H1 (cell line): ENCODE data around the gene PPEF2. TPM values are rescaled to one million over a fixed set of nuclear protein-coding genes. Genes with fewer than 3 reads are reported as not detected.

Source experiments
- CTCF ChIA-PET: fragments of 300-600 bp; sonication (Branson Sonifier 250); formaldehyde crosslinking; loops from one replicate; lab custom pipeline; 2021; ENCODE audit not compliant: partially characterized antibody; lab: Charles Lee
- POLR2A ChIA-PET: fragments of 300-600 bp; sonication (Branson Sonifier 250); formaldehyde crosslinking; loops from one replicate; lab custom pipeline; 2021; ENCODE audit warnings: inconsistent platforms; ENCODE audit not compliant: partially characterized antibody; lab: Charles Lee
- DNase-seq, 2 experiments: peaks; one replicate each; pipeline versions ENCODE4 v3.0.0 to v3.0.0-alpha.2; 2010 to 2022; ENCODE audit warnings: low spot score in 2 of 2, low read depth in 1 of 2, mixed read lengths in 1 of 2
- FAIRE-seq: peaks from 2 replicates; lab custom pipeline; 2011; peaks lifted over from hg19 to GRCh38; lab: Jason Lieb, UNC
- H2AFZ ChIP-seq: 2 replicates; pipeline ENCODE4 v1.8.1; 2012; ENCODE audit warnings: low read length, inconsistent platforms
- H2AK5ac ChIP-seq: 2 replicates; pipeline ENCODE4 v1.6.1; 2013; ENCODE audit warnings: low read depth, low read length
- H2BK120ac ChIP-seq: replicated peaks from 2 replicates; pipeline ENCODE3; 2013; ENCODE audit warnings: low read depth, low read length, inconsistent platforms
- H2BK12ac ChIP-seq: 2 replicates; pipeline ENCODE4 v1.6.1; 2013; ENCODE audit warnings: low read depth, low read length
- H2BK15ac ChIP-seq: 2 replicates; pipeline ENCODE4 v1.6.1; 2013; ENCODE audit warnings: low read length
- H2BK20ac ChIP-seq: 2 replicates; pipeline ENCODE4 v1.6.1; 2013; ENCODE audit warnings: low read length
- H2BK5ac ChIP-seq: 2 replicates; pipeline ENCODE4 v1.6.1; 2013; ENCODE audit warnings: low read depth, low read length
- H3K14ac ChIP-seq: 2 replicates; pipeline ENCODE4 v1.6.1; 2013; ENCODE audit warnings: inconsistent platforms; ENCODE audit not compliant: insufficient read length
- H3K18ac ChIP-seq: 2 replicates; pipeline ENCODE4 v1.6.1; 2013; ENCODE audit warnings: low read length; ENCODE audit errors: extremely low read depth
- H3K23ac ChIP-seq: 2 replicates; pipeline ENCODE4 v1.6.1; 2013; ENCODE audit warnings: inconsistent platforms; ENCODE audit not compliant: insufficient read length
- H3K23me2 ChIP-seq: 2 replicates; pipeline ENCODE4 v1.6.1; 2013; ENCODE audit warnings: low read depth, low read length
- H3K27ac ChIP-seq: 2 replicates; pipeline ENCODE4 v1.6.1; 2011; ENCODE audit warnings: low read depth, low read length, inconsistent platforms
- H3K27me3 ChIP-seq, 4 experiments: replicated peaks in 1 of 4; 1 replicate in 1 of 4; 2 replicates in 3 of 4; pipeline versions ENCODE4 v1.6.1 to v1.8.1; 2011 to 2013; ENCODE audit warnings: low read length in 3 of 4, mild to moderate bottlenecking in 3 of 4, inconsistent platforms in 2 of 4, mixed read lengths in 2 of 4, moderate library complexity in 1 of 4; ENCODE audit not compliant: control insufficient read depth in 3 of 4, insufficient read depth in 3 of 4; ENCODE audit errors: extremely low read depth in 1 of 4
- H3K36me3 ChIP-seq, 4 experiments: 2 replicates each; pipeline versions ENCODE4 v1.6.1 to v1.8.1; 2011 to 2013; ENCODE audit warnings: mild to moderate bottlenecking in 4 of 4, low read length in 3 of 4, moderate library complexity in 2 of 4, control low read depth in 1 of 4, inconsistent platforms in 1 of 4; ENCODE audit not compliant: insufficient read depth in 4 of 4, control insufficient read depth in 2 of 4
- H3K4ac ChIP-seq: replicated peaks from 2 replicates; pipeline ENCODE3; 2013; ENCODE audit warnings: low read length, low read depth, mixed read lengths, inconsistent platforms; ENCODE audit not compliant: insufficient read length
- H3K4me1 ChIP-seq, 4 experiments: replicated peaks in 1 of 4; 1 replicate in 1 of 4; 2 replicates in 3 of 4; pipeline versions ENCODE4 v1.6.1 to v1.8.1; 2011 to 2013; ENCODE audit warnings: low read length in 3 of 4, inconsistent platforms in 2 of 4, mixed read lengths in 1 of 4; ENCODE audit not compliant: insufficient read depth in 4 of 4, control insufficient read depth in 3 of 4
- H3K4me2 ChIP-seq, 2 experiments: 2 replicates each; pipeline versions ENCODE4 v1.6.1 to v1.8.1; 2011 to 2013; ENCODE audit warnings: low read depth in 2 of 2, low read length in 2 of 2, control low read depth in 1 of 2, inconsistent platforms in 1 of 2, mild to moderate bottlenecking in 1 of 2; ENCODE audit not compliant: insufficient read depth in 1 of 2
- H3K4me3 ChIP-seq, 4 experiments: fragments of 200-600, 300-600 bp in 1 of 4; sonication (generic), shearing (Covaris generic), sonication (Bioruptor Twin) in 1 of 4; 2 replicates each; pipeline versions ENCODE4 v1.5.1 to v1.8.1; 2011 to 2016; ENCODE audit warnings: low read length in 4 of 4, low read depth in 3 of 4, control low read depth in 2 of 4, inconsistent platforms in 2 of 4, mild to moderate bottlenecking in 2 of 4, mixed read lengths in 1 of 4, moderate library complexity in 1 of 4; ENCODE audit not compliant: insufficient read depth in 2 of 4; ENCODE audit errors: extremely low read depth in 1 of 4
- H3K56ac ChIP-seq: replicated peaks from 2 replicates; pipeline ENCODE3; 2013; ENCODE audit warnings: low read depth, mild to moderate bottlenecking, mixed read lengths, low read length, inconsistent platforms; ENCODE audit not compliant: insufficient read length
- H3K79me1 ChIP-seq: 2 replicates; pipeline ENCODE4 v1.6.1; 2013; ENCODE audit warnings: low read depth, low read length, control low read depth
- H3K79me2 ChIP-seq, 2 experiments: 2 replicates each; pipeline versions ENCODE4 v1.6.1 to v1.8.1; 2012 to 2013; ENCODE audit warnings: low read length in 2 of 2, mild to moderate bottlenecking in 2 of 2, inconsistent platforms in 1 of 2; ENCODE audit not compliant: insufficient read depth in 2 of 2, control insufficient read depth in 1 of 2
- H3K9ac ChIP-seq, 4 experiments: replicated peaks in 1 of 4; 1 replicate in 1 of 4; 2 replicates in 3 of 4; pipeline versions ENCODE4 v1.6.1 to v1.8.1; 2011 to 2013; ENCODE audit warnings: low read depth in 3 of 4, low read length in 3 of 4, control low read depth in 2 of 4, mild to moderate bottlenecking in 2 of 4, moderate library complexity in 2 of 4, inconsistent platforms in 1 of 4; ENCODE audit errors: extremely low read depth in 1 of 4
- H3K9me3 ChIP-seq, 2 experiments: 2 replicates each; pipeline versions ENCODE4 v1.6.1 to v1.8.1; 2012 to 2013; ENCODE audit warnings: mild to moderate bottlenecking in 2 of 2, moderate library complexity in 2 of 2, control low read depth in 1 of 2, inconsistent platforms in 1 of 2, low read depth in 1 of 2, low read length in 1 of 2, mixed read lengths in 1 of 2; ENCODE audit not compliant: insufficient read depth in 2 of 2
- H4K20me1 ChIP-seq, 2 experiments: replicated peaks in 1 of 2; 2 replicates each; pipeline versions ENCODE3 to v1.8.1; 2011 to 2013; ENCODE audit warnings: inconsistent platforms in 2 of 2, low read length in 2 of 2, mild to moderate bottlenecking in 1 of 2; ENCODE audit not compliant: insufficient read depth in 2 of 2, control insufficient read depth in 1 of 2
- H4K5ac ChIP-seq: 2 replicates; pipeline ENCODE4 v1.6.1; 2013; ENCODE audit warnings: low read length, low read depth, mixed read lengths, inconsistent platforms; ENCODE audit not compliant: insufficient read length
- H4K8ac ChIP-seq: 2 replicates; pipeline ENCODE4 v1.8.0; 2013; ENCODE audit warnings: mild to moderate bottlenecking, moderate library complexity, low read length, inconsistent platforms; ENCODE audit not compliant: insufficient read depth; ENCODE audit errors: extremely low read depth
- H4K91ac ChIP-seq: replicated peaks from 2 replicates; pipeline ENCODE3; 2013; ENCODE audit warnings: low read length, mixed read lengths, inconsistent platforms; ENCODE audit not compliant: insufficient read length
- BACH1 ChIP-seq: IDR thresholded peaks from 2 replicates; pipeline ENCODE4 v1.6.1; 2012; ENCODE audit warnings: low read length, improper control_type of control experiment
- CHD1 ChIP-seq: IDR thresholded peaks from 2 replicates; pipeline ENCODE4 v1.6.1; 2012; ENCODE audit warnings: low read depth, low read length, improper control_type of control experiment
- E2F6 ChIP-seq: IDR thresholded peaks from 2 replicates; pipeline ENCODE4 v1.6.1; 2012; ENCODE audit warnings: inconsistent platforms
- HDAC6 ChIP-seq: IDR thresholded peaks from one replicate; pipeline ENCODE4 v1.7.1; 2012; ENCODE audit warnings: low read depth, mild to moderate bottlenecking, inconsistent platforms, low read length, moderate library complexity
- JUND ChIP-seq: IDR thresholded peaks from 2 replicates; pipeline ENCODE4 v1.6.1; 2011; ENCODE audit warnings: mild to moderate bottlenecking, improper control_type of control experiment, low read length
- KDM4A ChIP-seq: IDR thresholded peaks from one replicate; pipeline ENCODE4 v1.7.1; 2012; ENCODE audit warnings: low read depth, mild to moderate bottlenecking, moderate library complexity, low read length, inconsistent platforms; ENCODE audit not compliant: severe bottlenecking
- PHF8 ChIP-seq: fragments of 200-600 bp; sonication (generic); conservative IDR thresholded peaks from 2 replicates; pipeline ENCODE4 v1.7.1; 2012; ENCODE audit warnings: low read depth, mild to moderate bottlenecking, inconsistent platforms, low read length, moderate library complexity
- SAP30 ChIP-seq: fragments of 300-600 bp; sonication (generic); IDR thresholded peaks from 2 replicates; pipeline ENCODE4 v1.7.1; 2012; ENCODE audit warnings: low read length, moderate library complexity, mild to moderate bottlenecking, inconsistent platforms; ENCODE audit not compliant: insufficient read depth, insufficient replicate concordance
- SIN3A ChIP-seq, 2 experiments: IDR thresholded peaks in 1 of 2; conservative IDR thresholded peaks in 1 of 2; 2 replicates each; pipeline ENCODE4 v1.6.1; 2011 to 2012; ENCODE audit warnings: low read length in 2 of 2, improper control_type of control experiment in 1 of 2, low read depth in 1 of 2, mild to moderate bottlenecking in 1 of 2
- SRF ChIP-seq: IDR thresholded peaks from 2 replicates; pipeline ENCODE4 v1.6.1; 2011; ENCODE audit warnings: mild to moderate bottlenecking, low read depth, low read length, moderate library complexity
- ZNF274 ChIP-seq: IDR thresholded peaks from 2 replicates; pipeline ENCODE4 v1.7.0; 2012; ENCODE audit warnings: low read length, borderline replicate concordance; ENCODE audit errors: extremely low read depth
- WGBS, 2 experiments: shearing (Covaris generic) in 1 of 2; methylation state at CpG; one replicate each; pipeline versions ENCODE4 v1.1.6 to v1.1.7; 2013 to 2015; ENCODE audit warnings: low lambda C conversion rate in 2 of 2, mixed read lengths in 2 of 2, inconsistent platforms in 1 of 2, low coverage in 1 of 2, missing lambda C conversion rate in 1 of 2; ENCODE audit not compliant: insufficient replicate concordance in 2 of 2, insufficient coverage in 1 of 2, insufficient read length in 1 of 2; ENCODE audit errors: extremely low coverage in 1 of 2, missing lambda C conversion rate in 1 of 2; 5-methylcytosine and 5-hydroxymethylcytosine counted together
- polyA plus RNA-seq, 7 experiments: library from polyadenylated mRNA; depleted of rRNA in 3 of 7; stranded (reverse) in 5 of 7; unstranded in 2 of 7; fragments of >200 nt in 5 of 7; fragments of 200-250 nt in 2 of 7; gene quantifications; 1 replicate in 5 of 7; 2 replicates in 1 of 7; 4 replicates in 1 of 7; pipeline versions ENCODE4 v1.2.1 to v1.2.3, GENCODE V29; 2011 to 2013; ENCODE audit warnings: missing spikeins in 2 of 7, mixed read lengths in 2 of 7
- total RNA-seq: library from RNA; stranded (reverse); fragmentation: NEBNext Ultra II Directional; extraction: Animal tissue kit (Norgen Biotek cat#: 25700); gene quantifications from 2 replicates; pipeline ENCODE4 v1.2.1, GENCODE V29; 2021
- TF ChIP-seq, protein P1 (sequence below): IDR thresholded peaks from 2 replicates; pipeline ENCODE4 v1.6.1; 2011; ENCODE audit warnings: low read depth, mild to moderate bottlenecking, low read length; ENCODE audit not compliant: insufficient read depth

PPEF2 gene
- total and polyA plus RNA-seq, 2 of the 8 experiments (the other 6 are each of a cell fraction or from before 2014, with no cell fraction given): not detected

DNA sequence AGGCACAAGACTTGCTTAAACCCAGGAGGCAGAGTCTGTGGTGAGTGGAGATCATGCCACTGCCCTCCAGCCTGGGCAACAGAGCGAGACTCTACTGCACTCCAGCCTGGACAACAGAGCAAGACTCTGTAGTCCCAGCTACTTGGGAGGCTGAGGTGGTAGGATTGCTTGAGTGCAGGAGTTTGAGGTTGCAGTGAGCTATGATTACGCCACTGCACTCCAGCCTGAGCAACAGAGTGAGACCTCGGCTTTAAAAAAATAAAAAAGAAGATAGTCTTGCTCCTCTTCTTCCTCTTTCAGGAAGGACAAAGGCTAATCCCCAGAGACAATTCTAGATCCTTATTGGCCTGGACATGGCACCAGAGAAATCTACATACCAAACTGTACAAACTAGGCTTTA is 5.7 kb upstream of the PPEF2 start:
- Histone ChIP-seq H3K79me1 (no peaks in the 10 kb centered on the region), H3K9me3 (peaks cover 15 to 20% of the 10 kb centered on the region in 2 experiments), H3K9ac (no peak overlapping the region), H3K4me3 (no peak overlapping the region), H4K5ac (no peak overlapping the region), H2BK120ac (no peak overlapping the region), H4K20me1 (no peaks in the 10 kb centered on the region), H3K18ac (no peak overlapping the region), H3K27ac (no peak overlapping the region), H2BK5ac (0 out of 2 replicates have a peak overlapping the region, but pooled peaks have one; percentile 77), H3K23me2 (no peaks in the 10 kb centered on the region), H3K4me1 (peaks cover 0 to 4% (median 0%) of the 10 kb centered on the region in 4 experiments; a peak in 1 of 7 replicates), H3K27me3 (no peaks in the 10 kb centered on the region), H2BK15ac (no peak overlapping the region; the same call in 1 of the 2 replicates), H2AK5ac (no peak overlapping the region), H3K79me2 (no peaks in the 10 kb centered on the region), H3K36me3 (no peaks in the 10 kb centered on the region), H3K14ac (no peak overlapping the region), H4K8ac (no peak overlapping the region), H3K4ac (no peak overlapping the region), H3K23ac (no peak overlapping the region), H3K56ac (no peak overlapping the region), H2BK20ac (no peak overlapping the region), H2AFZ (no peak overlapping the region), H3K4me2 (no peak overlapping the region), H4K91ac (no peak overlapping the region), H2BK12ac (no peak overlapping the region)
- POLR2A ChIA-PET: interaction anchor here (0.8 to 2.9 kb wide), 4 partner anchors 12 to 234 kb away, joined by 3 to 9 read pairs (median 4); partner anchors contain the start of genes G3BP2 and NAAA
- FAIRE-seq (no peak), DNase-seq (no peak)
- CTCF ChIA-PET: interaction anchor here (0.7 to 11.3 kb wide), 4 partner anchors 8 to 726 kb away, joined by 3 to 144 read pairs (median 26); no protein-coding TSS in a partner anchor
- WGBS, 2 experiments: 85% methylated on average over 2 of the region's 3 CpGs; no CpG with 5 or more reads in 1 of the 2 experiments
- TF ChIP-seq KDM4A: no peak
- no peak for TF ChIP-seq SAP30
- TF ChIP-seq CHD1: no peak
- no peak for TF ChIP-seq SIN3A (conservative IDR thresholded peaks at IDR 0.05 in 1 of 2, IDR thresholded peaks at IDR 0.05 in 1 of 2; ENCODE audit: low read depth in 1 of 2, low read length in 2 of 2)
- TF ChIP-seq PHF8: no peak
- no peak for TF ChIP-seq SRF
- no peak for TF ChIP-seq BACH1
- TF ChIP-seq JUND: no peak
- TF ChIP-seq E2F6: no peak
- TF ChIP-seq, protein P1, sequence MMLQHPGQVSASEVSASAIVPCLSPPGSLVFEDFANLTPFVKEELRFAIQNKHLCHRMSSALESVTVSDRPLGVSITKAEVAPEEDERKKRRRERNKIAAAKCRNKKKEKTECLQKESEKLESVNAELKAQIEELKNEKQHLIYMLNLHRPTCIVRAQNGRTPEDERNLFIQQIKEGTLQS: no peak
- no peak for TF ChIP-seq HDAC6
- no peak for TF ChIP-seq ZNF274
